Ovary (tissue), 3 donors: Measurements from ENCODE around the gene ANK2.

Source experiments
- EP300 ChIP-seq: sonication (generic); formaldehyde crosslinking; IDR thresholded peaks from one replicate; pipeline ENCODE4 v1.6.1; 2017; ENCODE audit warnings: antibody characterized with exemption
- POLR2A ChIP-seq: fragments of 450-650 bp; IDR thresholded peaks from one replicate; pipeline ENCODE4 v1.6.1; 2017; ENCODE audit warnings: antibody characterized with exemption, mild to moderate bottlenecking, moderate library complexity
- TF ChIP-seq, protein P1 (sequence below), 3 donors: fragments of 450-650 bp in 2 of 3; fragments of 200-600 bp in 1 of 3; IDR thresholded peaks; one replicate each; pipeline versions ENCODE4 v1.5.1 to v1.8.0; 2016 to 2022; ENCODE audit warnings: antibody characterized with exemption in 3 of 3, mild to moderate bottlenecking in 1 of 3
- donor health status: DM: no; HTN: no; CAD: no.

DNA sequence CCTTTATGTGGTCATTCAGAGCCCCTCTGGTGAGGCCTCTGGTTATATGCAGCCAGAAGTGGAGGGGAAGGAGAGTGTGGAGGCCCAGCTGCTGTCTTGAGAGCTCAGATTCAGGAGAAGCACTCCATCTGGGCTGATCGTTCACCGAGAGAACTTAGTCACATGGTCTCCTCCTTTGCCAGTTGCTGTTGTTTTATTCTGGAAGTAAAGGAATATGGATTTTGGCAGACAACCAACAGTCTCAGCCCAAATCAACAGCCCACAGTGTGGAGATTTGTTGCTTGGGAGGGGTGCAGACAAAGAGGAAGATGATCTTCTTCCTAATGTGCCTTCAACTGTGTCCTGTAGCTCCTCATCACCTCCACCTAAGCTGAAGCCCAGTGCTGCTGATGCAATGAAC, 355.4 kb downstream of the ANK2 start:
- TF ChIP-seq, protein P1, sequence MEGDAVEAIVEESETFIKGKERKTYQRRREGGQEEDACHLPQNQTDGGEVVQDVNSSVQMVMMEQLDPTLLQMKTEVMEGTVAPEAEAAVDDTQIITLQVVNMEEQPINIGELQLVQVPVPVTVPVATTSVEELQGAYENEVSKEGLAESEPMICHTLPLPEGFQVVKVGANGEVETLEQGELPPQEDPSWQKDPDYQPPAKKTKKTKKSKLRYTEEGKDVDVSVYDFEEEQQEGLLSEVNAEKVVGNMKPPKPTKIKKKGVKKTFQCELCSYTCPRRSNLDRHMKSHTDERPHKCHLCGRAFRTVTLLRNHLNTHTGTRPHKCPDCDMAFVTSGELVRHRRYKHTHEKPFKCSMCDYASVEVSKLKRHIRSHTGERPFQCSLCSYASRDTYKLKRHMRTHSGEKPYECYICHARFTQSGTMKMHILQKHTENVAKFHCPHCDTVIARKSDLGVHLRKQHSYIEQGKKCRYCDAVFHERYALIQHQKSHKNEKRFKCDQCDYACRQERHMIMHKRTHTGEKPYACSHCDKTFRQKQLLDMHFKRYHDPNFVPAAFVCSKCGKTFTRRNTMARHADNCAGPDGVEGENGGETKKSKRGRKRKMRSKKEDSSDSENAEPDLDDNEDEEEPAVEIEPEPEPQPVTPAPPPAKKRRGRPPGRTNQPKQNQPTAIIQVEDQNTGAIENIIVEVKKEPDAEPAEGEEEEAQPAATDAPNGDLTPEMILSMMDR (IDR thresholded peaks at IDR 0.05): no peak
- TF ChIP-seq POLR2A: no peak
- no peak for TF ChIP-seq EP300
